GM19099 (cell line): ENCODE data around the gene C5orf58.

Experiments used
- POLR2A ChIP-seq: IDR thresholded peaks from 3 replicates; pipeline ENCODE4 v1.6.1; 2011; ENCODE audit warnings: low read depth; ENCODE audit not compliant: insufficient read length; ENCODE audit errors: extremely low read depth

C5orf58 gene

DNA sequence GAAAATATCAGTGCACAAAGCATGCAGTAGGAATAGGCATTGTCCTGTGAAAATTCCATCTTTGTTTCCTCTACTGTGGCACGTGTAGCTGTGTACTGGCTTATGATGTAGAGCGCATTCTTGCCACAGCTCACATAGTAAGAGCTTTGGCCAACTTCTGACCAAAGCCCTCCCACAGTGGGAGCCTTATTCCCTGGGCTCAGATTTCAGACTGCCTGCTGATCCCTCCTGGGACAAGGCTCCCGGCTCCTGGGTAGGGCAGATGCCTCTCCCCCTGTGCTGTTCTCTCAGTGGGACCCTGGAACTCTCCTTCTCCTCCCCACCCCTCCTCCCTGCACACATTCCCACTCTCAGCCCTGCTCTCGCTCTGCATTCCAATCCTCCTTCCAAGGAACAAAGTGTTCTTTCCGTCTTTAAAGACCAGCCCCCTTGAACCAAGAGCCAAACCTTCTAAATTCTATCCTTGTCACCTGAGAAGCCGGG, 47.3 kb downstream of the C5orf58 start:
- TF ChIP-seq POLR2A: no peak

- no peak for TF ChIP-seq POLR2A
Measured at GRCh38 chr5:170283296-170283695, 50.5 kb downstream of the C5orf58 start.

DNA sequence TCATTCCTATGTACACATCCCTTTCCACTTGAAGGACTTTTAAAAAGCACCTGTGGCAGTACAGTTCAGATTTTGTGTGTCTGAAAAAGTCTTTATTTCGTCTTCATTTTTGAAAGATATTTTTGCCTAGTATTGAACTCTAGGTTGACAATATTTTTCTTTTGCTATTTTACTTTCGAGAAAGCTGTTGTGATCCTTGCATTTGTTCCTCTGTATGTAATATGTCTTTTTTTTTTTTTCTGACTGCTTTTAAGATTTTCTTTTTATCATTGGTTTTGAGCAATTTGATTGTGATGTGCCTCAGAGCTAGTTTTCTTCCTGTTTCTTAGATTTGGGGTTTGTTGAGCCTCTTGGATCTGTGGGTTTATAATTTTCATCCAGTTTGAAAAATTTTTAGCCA, 51.4 kb downstream of the C5orf58 start:
- no peak for TF ChIP-seq POLR2A

GRCh38 chr5:170285181-170285580, 52.4 kb downstream of the C5orf58 start:
- no peak for TF ChIP-seq POLR2A

- TF ChIP-seq POLR2A: no peak
Measured at GRCh38 chr5:170286386-170286925, 53.7 kb downstream of the C5orf58 start.

DNA sequence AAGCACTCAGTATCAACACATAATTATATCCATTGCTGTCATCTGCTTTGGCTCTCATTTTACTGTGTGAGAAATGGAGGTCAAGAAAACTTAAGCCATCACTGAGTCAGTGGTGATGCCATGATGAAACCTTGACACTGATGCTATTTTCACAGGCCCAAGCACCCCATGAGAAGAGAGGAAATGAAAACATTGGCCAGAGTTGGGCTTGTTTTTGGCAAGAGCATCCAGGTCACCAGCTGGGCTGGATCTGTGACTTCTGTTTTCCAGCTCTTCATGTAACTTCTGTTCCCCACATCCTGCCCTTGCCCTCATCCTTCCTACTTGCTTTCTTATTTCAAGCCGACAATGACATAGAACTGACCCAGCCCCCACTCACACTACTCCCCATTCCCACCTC, 54.7 kb downstream of the C5orf58 start:
- no peak for TF ChIP-seq POLR2A

- no peak for TF ChIP-seq POLR2A
Measured at GRCh38 chr5:170288151-170288550, 55.4 kb downstream of the C5orf58 start.

- TF ChIP-seq POLR2A: no peak
Measured at GRCh38 chr5:170288551-170288950, 55.8 kb downstream of the C5orf58 start.

DNA sequence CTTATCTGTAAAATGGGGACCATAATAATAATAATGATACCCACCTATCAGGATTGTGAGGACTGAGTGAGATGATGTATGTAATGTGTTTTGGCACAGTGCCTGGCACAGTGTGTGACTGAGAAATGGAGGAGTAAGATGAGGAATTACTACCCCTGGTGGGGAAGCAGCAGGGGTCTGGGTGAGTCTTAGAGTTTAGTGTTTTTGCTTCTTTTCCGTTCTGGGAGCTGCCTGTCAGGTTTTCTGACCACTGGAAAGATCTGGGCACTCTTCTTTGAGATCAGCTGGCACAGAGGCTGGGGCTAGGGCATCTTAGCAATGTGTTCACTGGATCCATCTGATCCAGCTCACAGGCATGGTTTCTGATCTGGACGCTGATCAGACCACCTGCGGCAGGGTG, 56.3 kb downstream of the C5orf58 start:
- TF ChIP-seq POLR2A: no peak

DNA sequence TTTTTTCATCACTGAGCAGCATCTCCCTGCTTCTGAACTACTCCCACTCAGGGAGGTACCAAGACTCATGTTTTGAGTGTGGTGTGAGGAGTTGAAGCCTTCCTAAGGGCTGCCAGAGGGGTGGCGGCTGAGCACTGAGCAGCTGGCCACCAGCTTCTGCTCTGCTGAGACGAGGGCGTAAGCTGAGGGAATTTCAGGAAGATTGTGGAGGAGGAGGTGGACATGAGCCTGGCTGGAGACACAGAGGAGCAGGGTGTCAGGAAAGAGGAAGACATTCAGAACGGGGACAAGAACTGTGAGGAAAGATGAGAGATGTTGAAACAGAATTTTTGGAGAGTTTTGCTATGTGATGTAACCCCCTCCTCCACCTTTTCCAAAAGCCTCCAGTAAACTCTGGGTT, 57.0 kb downstream of the C5orf58 start:
- no peak for TF ChIP-seq POLR2A

DNA sequence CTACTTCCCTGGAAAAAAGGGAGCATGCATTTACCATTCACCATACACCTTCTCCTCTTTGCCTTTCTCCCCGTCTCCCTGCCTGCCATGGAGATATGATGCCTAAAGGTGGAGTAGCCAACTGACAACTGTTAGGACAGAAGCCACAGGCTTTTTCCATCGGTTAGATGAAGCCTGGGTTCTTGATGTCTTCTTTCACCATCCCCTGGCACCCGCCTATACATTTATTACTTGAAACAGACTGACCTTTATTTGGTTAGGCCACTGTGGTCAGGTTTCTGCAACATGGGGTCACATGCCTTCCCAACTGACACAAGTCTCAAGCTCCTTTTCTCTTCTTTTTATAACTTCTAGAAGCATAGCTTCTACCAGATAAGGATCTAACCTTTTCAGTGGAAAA, 57.7 kb downstream of the C5orf58 start:
- no peak for TF ChIP-seq POLR2A

GRCh38 chr5:170292179-170293104, 59.7 kb downstream of the C5orf58 start:
- TF ChIP-seq POLR2A: no peak

DNA sequence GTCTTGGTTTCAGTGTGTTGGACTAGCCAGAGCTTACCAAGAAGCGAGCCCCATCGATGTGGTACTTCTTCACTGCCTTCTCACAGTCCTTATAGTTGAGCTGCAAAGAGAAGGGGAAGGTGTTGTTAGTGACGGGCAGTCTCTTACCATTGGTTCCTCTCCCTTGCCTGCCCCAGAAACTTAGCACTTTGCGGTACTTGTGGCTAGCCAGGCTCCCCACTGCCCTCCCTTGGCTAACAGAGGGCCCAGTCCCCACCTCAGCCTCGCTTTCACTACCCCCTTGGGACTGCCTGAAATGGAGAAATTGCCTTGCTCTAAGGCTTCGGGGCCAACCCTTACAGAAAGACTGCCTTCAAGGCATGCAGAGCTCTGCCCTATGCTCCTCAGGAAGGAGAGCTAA, 60.5 kb downstream of the C5orf58 start:
- no peak for TF ChIP-seq POLR2A

- no peak for TF ChIP-seq POLR2A
Measured at GRCh38 chr5:170294057-170294456, 61.3 kb downstream of the C5orf58 start.

- no peak for TF ChIP-seq POLR2A
Measured at GRCh38 chr5:170294556-170294955, 61.8 kb downstream of the C5orf58 start.
